GM21723 (cell line): ENCODE data around the gene XPNPEP3.
"Not testable (repeated sequence)": the region's sequence is repeated elsewhere in the genome, so short reads cannot be mapped to it uniquely, and the experiment has no call there.

Source experiments
- ATAC-seq: cut with Tn5 transposase; IDR thresholded peaks from one replicate; pipeline ENCODE4 v1.9.1; 2021; ENCODE audit warnings: mild to moderate bottlenecking, moderate library complexity; ENCODE audit not compliant: unreplicated experiment

The XPNPEP3 gene

DNA sequence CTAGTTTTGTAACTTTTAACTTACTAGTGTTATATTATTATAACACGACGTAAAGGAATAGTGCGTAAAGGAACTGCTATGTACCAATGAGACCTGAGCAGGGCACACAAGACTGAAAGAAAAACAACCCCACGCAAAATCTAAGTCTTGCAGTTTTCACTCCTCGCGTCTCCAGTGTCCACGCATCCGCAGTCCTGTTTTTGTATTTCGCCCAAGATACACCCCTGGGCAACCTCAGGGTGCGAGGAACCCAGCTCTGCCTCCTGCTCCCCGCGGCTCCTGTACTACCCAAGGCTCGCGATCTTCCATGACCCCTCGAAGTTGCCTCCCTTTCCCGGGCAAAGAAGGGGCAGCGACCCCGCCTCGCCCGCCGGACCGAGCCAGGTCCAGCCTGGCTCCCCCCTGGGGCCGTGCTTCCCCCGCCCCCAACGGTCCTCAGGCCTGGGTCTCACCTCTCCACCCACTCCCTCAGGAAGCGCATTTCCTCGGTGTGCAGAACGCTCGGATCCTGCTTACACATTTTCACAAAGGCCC lies 902 bp upstream of the XPNPEP3 start:
- peak; percentile 32 for ATAC-seq

GRCh38 chr22:40857309-40857855 lies 434 bp downstream of the XPNPEP3 start:
- ATAC-seq: no peak

DNA sequence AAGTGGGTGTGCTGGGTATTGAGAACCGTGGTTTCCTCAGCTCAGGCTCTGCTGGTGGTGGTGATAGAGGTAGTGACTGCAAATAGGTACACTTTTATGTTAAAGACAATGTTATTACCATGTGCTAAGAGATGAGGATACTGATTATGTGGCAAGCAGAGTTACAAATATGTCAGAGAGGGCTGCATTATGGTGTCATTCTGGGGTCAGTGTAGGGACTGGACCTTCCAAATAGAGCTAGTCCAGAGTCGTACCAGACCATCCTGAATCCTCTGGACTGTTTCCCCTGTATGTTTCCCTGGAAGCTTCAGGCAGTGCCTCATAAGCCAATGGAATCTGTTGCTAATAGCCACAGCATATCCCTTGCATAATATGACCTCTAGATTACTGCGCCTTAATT lies 5.1 kb downstream of the XPNPEP3 start, which contains the start of gene DNAJB7:
Gene DNAJB7, minus strand, starts transcription at position 101 of the 400 bp plus-strand sequence. CDS start 119 bp downstream, outside the sequence.
- ATAC-seq: no peak

DNA sequence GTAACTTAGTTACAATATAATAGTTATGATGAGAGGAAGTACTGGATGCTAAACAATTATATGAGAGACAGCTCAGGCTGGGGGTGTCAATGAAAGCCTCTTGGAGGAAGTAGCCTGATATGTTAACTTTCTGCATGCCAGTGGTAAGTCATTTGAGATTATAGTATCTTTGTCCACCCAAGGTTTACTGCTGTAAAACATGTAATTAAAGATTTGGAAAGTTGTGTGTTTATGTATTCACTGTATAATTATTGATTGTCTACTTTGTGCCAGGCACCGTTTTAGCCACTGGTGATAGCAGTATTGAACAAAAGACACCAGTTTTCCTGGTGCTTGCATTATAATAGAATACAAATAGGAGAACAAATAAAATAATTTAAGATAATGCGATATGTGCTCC lies 5.6 kb downstream of the XPNPEP3 start:
- no peak for ATAC-seq

DNA sequence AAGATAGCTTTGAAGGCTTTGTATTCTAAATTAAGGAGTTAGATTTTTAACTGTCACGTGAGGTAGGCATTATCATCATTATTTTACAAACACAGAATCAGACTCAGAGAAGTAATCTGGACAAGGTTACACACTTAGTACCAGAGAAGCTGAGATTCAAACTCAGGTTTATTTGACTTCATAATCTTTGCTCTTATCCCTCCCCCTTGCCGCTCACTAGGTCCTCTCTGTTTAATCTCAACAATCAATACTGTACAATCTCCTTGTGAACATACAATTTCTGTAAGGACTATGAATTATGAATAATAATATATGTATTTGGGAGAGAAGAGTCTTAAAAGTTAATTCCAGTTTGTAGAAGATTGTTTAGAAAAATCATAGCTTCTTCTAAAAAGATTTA lies 10.2 kb downstream of the XPNPEP3 start:
- no peak for ATAC-seq

DNA sequence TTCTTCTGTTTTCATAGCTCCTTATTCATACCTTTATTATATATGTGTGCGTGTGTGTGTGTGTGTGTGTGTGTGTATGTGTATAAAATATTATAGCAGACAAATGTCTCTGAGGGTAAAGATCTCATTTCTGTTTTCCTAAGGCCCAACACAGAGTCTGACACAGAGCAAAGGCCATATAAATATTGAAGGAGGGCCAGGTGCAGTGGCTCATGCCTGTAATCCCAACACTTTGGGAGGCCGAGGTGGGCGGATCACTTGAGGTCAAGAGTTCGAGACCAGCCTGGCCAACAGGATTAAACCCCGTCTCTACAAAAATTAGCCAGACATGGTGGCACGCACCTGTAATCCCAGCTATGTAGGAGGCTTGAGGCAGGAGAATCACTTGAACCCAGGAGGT lies 11.4 kb downstream of the XPNPEP3 start:
- ATAC-seq: not testable (repeated sequence)

DNA sequence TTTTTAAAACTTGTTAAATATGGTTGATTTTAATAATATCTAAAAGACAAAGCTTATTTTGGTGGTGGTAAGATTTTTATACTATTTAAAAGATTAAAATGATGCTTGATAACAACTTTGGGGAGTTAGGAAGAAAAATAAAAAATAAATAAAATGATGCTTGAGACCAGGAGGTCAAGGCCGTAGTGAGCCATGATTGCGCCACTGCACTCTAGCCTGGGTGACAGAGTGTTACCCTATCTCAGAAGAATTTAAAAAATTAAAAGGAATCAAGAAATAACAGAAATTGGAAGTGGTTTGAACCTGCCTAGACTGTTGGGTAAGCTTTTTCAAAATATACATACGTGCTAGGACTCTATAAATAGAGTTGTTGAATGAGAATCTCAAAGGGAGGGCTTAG lies 17.1 kb downstream of the XPNPEP3 start:
- no peak for ATAC-seq

DNA sequence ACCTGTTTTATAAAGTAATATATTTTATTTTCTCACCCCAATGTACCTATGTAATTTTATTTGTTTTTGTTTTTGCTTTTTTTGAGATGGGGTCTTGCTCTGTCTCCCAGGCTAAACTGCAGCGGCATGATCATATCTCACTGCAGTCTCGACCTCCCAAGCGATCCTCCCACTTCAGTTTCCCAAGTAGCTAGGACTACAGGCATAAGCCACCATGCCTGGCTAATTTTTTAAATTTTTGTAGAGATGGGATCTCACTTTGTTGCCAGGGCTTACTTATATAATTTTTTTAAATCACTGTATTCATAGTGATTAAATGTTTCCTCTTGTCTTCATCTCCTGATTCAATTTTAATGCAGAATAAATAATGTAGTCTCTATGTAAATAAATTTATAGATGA lies 18.2 kb downstream of the XPNPEP3 start:
- no peak for ATAC-seq

DNA sequence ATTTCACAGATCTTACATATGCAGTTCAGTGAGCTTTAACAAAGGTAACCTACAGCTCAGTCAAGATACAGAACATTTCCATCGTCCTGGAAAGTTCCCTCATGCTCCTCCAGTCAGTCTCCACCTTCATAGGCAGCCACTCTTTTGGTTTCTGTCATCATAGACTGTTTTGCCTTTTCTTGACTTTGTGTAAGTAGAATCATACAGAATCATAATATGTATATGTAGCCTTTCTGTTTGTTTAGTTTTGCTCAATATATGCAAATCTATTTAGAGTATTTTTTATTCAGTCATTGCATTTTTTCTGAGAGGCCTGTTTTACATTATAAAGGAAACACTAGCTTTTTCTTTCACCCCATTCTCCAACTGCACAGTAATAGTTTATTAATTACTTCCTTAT lies 20.0 kb downstream of the XPNPEP3 start:
- no peak for ATAC-seq

DNA sequence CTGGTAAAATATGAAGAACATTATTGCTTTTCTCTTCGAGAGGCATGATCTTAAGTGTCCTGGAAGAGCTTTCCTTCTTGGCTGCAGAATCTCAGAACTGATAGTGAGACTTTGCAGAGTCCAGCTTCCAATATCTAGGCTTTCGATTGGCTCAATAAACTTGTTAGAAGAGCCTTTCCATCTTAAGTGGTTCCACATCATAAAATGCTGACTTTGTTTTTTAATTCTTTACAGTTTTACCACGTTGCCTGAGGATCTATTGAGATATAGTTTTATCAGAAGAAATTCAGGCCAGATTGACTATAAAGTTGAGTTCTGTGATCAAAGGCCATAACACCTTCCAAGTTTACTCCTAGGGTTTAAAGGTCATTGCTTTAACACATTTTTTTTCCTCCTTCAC lies 20.5 kb downstream of the XPNPEP3 start:
- no peak for ATAC-seq

- ATAC-seq: no peak
Observed at GRCh38 chr22:40878922-40879321, 22.0 kb downstream of the XPNPEP3 start.

DNA sequence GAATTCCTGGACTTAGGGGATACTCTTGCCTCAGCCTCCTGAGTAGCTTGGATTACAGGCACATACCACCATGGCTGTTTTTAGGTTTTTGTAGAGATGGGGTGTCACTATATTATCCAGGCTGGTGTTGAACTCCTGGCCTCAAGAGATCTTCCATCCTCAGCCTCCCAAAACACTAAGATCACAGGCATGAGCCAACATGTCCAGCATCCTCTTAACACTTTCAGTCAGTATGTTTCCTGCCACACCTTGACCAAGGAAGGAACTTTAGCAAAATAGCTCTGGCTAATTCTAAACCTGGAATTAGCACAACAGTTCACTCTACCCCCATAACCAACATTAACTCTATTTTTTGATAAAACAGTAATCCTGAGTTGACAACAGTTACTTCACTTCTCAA lies 32.2 kb downstream of the XPNPEP3 start:
- no peak for ATAC-seq

DNA sequence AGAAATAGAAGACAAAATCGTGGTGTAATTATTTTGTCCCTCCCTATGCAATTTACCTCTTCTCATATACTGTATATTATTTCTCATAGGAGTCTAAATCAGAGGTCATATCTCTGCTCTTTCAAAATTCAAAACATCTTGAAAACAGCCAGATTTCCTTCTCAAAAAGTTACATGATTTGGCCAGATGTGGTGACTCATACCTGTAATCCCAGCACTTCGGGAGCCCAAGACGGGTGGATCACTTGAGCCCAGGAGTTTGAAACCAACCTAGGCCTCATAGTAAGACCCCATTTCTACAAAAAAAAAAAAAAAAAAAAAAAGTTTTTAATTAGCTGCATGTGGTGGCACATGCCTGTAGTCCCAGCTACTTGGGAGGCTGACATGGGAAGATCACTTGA lies 33.9 kb downstream of the XPNPEP3 start:
- ATAC-seq: no peak

DNA sequence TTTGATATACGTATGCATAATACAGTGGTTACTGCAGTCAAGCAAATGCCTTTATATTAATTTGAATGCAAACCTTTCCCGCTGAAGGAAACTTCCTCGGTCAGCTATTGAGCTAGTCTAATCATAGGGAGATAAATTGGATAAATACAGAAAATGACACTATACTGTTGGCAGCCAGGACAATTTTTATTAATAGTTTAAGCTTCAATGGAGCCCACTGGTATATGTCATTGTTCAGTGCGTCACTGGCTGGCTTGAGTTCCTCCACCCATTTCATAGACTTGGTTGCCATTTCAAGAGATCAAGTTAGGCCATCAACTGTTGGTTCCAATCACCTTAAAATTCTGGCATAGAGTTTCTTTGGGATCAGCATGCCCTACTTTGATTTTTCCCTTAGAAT lies 37.5 kb downstream of the XPNPEP3 start:
- ATAC-seq: no peak

DNA sequence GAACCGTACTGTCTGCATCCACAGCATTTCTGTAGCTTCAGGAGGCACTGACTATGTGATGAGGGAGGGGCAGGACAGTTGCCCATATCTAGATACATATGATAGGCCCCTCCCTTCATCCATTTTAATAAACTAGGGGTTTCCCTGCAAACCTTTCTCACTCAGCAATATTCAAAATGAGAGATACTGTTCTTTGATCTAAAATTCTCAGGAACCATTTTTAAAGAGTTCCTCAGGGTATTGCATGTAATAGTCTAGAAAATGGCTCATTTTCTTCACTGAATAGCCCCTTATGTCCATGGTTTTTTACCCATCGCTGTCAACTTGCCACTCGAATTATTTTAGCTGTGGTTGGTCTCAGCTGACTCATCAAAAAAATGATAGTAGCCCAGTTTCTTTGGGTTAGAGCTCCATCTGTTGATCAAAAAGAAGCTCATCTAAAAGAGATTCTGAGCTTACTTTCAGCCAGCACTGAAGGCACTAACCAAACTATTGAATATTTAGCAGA lies 42.0 kb downstream of the XPNPEP3 start:
- no peak for ATAC-seq

GRCh38 chr22:40904101-40904500 lies 47.2 kb downstream of the XPNPEP3 start:
- ATAC-seq: no peak

DNA sequence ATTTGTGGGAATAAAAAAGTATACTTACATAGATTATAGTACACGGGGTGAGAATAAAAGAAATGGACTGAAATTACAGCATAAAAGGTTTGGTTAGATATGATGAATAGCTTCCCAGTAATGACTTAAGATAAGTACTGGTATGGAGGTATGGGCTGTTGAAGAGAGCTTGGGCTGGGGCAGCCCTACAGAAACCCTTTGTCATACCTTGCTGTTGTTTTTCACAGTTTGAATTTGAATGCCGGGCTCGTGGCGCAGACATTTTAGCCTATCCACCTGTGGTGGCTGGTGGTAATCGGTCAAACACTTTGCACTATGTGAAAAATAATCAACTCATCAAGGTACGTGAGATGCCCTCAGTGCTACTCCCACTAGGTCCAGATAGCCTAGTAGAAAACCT lies 51.9 kb downstream of the XPNPEP3 start:
- no peak for ATAC-seq

DNA sequence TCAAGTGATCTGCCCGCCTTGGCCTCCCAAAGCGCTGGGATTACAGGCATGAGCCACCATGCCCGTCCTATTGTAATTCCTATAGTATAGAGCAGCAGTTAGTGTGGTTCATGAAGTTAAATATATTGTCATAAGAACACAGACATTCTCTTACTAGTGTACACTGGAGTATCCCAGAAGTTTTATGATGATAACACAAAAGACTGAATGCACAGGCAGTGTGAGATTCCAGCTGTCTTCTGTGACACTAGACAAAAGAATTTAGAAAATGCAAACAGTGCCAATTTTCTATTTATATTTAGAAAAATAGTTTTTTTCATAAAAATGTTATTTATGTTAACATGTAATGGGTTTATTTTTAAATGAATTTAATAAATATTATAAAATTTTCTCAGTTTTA lies 54.8 kb downstream of the XPNPEP3 start:
- no peak for ATAC-seq

DNA sequence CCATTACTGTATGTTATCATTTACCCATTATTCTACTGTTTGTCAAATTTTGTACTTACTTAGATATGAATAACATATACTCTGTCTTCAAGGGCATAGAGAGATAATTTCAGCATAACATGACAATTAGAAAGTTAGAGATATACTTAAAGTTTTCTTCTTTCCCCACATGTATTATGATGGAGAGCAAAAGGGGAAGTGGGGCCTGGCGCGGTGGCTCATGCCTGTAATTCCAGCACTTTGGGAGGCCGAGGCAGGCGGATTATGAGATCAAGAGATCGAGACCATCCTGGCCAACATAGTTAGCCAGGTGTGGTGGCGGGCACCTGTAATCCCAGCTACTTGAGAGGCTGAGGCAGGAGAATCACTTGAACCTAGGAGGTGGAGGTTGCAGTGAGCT lies 56.0 kb downstream of the XPNPEP3 start:
- not testable (repeated sequence) for ATAC-seq

- ATAC-seq: no peak
Observed at GRCh38 chr22:40919446-40919845, 62.5 kb downstream of the XPNPEP3 start.

- no peak for ATAC-seq
Observed at GRCh38 chr22:40920526-40920925, 63.6 kb downstream of the XPNPEP3 start.

DNA sequence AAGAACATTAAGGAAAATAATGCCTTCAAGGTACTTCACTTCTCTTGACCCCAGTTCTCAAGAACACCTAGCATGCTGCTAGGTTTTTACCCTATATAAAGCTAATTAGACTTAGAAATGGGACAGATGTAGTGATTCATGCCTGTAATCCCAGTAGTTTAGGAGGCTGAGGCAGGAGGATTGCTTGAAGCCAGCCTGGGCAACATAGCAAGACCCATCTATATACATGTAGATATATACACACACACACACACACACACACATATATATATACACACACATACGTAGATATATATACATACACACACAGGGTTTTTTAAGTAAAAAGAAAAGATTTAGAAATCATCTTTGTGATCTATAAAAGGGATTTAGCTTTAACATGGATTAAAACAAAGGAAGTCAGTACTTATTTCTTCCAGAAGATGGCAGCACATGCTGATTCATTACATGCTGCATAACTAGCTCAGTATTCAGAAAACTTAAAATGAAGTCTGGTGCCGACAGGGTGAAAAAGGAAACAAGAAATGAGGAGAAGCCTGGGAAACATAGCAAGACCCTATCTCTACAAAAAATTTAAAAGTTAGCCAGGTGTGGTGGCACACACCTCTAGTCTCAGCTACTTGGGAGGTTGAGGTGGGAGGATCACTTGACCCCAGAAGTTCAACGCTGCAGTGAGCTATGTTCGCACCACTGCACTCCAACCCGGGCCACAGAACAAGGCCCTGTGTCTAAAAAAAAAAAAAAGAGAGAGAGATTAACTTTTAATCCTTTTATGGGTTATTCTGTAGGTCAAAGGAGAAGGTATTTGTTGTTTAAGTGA lies 65.7 kb downstream of the XPNPEP3 start:
- ATAC-seq: no peak
